MCF 10A (cell line): Measurements from ENCODE around the gene NPTX1. TPM values are rescaled to one million over a fixed set of nuclear protein-coding genes. Genes with fewer than 3 reads are reported as not detected.

Experiments used
- BruUV-seq: library from RNA; stranded (reverse); fragments of 400-500 nt; replicated peaks from 2 replicates; lab custom pipeline; 2021; lab: Mats Ljungman, UMichigan
- CTCF ChIA-PET: fragments of 300-600 bp; sonication (Branson Sonifier 250); formaldehyde crosslinking; extraction: SDS; loops from one replicate; lab custom pipeline; 2021; ENCODE audit warnings: antibody characterized with exemption, inconsistent platforms; lab: Yijun Ruan, JAX
- POLR2A ChIA-PET: fragments of 300-600, 350-650 bp; sonication (Branson Sonifier 250); formaldehyde crosslinking; extraction: SDS; loops from one replicate; lab custom pipeline; 2020; ENCODE audit warnings: antibody characterized with exemption, inconsistent platforms; lab: Yijun Ruan, JAX
- DNase-seq: peaks from one replicate; pipeline ENCODE4 v3.0.0-alpha.2; 2018; ENCODE audit not compliant: unreplicated experiment
- H3K27ac Mint-ChIP-seq: one replicate; pipeline ENCODE4 v1.8.0; 2022; ENCODE audit warnings: mild to moderate bottlenecking, low read depth, mixed read lengths; ENCODE audit not compliant: unreplicated experiment
- H3K27me3 Mint-ChIP-seq: one replicate; pipeline ENCODE4 v1.8.0; 2022; ENCODE audit warnings: mixed read lengths; ENCODE audit not compliant: insufficient read depth, unreplicated experiment
- H3K36me3 Mint-ChIP-seq: one replicate; pipeline ENCODE4 v1.8.0; 2022; ENCODE audit warnings: mild to moderate bottlenecking, moderate library complexity, mixed read lengths; ENCODE audit not compliant: insufficient read depth, unreplicated experiment
- H3K4me1 Mint-ChIP-seq: one replicate; pipeline ENCODE4 v1.8.0; 2022; ENCODE audit warnings: mixed read lengths; ENCODE audit not compliant: insufficient read depth, unreplicated experiment
- H3K4me3 Mint-ChIP-seq: one replicate; pipeline ENCODE4 v1.8.0; 2022; ENCODE audit warnings: mild to moderate bottlenecking, moderate library complexity, mixed read lengths; ENCODE audit not compliant: unreplicated experiment
- H3K9me3 Mint-ChIP-seq: one replicate; pipeline ENCODE4 v1.8.0; 2022; ENCODE audit warnings: mixed read lengths; ENCODE audit not compliant: unreplicated experiment
- intact Hi-C: fragments of 100-400 bp; cut with micrococcal nuclease; formaldehyde crosslinking; loops from 2 replicates; pipeline ENCODE4 v1.14.1; 2022
- total RNA-seq: library from RNA; stranded (reverse); gene quantifications from 2 replicates; pipeline ENCODE4 v1.2.3, GENCODE V29; 2022
- TF ChIP-seq, protein P1 (sequence below): fragments of 200-600 bp; IDR thresholded peaks from one replicate; pipeline ENCODE4 v1.8.0; 2022; ENCODE audit warnings: antibody characterized with exemption, mild to moderate bottlenecking; ENCODE audit not compliant: unreplicated experiment

NPTX1 gene
- total RNA-seq, 1 experiment from 2014 or later, result not detected

DNA sequence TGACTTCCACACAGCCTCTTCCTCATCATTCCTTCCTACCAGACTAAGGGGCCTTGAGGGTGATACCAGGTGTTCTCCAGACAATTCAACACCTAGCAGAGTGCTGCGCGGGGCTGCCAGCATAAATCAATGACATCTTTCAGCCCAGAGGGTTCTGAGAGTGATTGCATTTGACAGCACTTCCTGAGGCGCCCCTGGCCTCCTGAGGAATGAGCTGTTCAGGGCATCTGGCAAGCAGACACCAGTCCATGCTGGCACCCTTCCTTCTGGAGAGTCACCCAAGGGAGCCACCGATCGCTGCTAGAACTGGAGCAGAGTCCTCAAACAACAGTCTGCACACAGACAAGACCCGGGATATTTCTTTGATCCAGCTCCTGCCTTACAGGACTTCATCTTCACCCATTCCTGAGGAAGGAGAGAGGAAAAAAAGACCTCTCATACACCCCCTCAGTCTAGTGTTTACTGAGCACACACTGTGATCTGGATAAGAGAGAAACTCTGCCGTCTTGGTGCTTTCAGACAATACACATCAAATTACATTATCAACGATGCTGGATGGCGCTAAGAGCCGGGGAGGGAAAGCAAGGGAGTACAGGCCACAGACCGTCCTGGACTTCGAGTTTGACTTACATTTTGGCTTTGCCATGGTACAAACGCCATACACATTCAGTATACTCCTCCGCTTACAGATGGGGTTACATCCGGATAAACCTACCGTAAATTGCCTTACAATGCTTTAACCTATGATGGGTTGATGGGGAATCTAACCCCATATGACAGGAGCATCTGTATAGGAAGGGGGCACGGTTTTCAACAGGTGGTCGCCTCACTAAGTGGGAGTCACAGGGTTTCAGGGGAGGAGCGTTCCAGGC lies 23.0 kb downstream of the NPTX1 start:
- DNase-seq, result no peak
- ChIA-PET CTCF (interaction anchor here (0.6 to 1.4 kb wide), 5 partner anchors 10 to 538 kb away, joined by 3 to 6 read pairs (median 3); no protein-coding TSS in a partner anchor), POLR2A (interaction anchor here (0.5 to 2.5 kb wide), 19 partner anchors 10 to 889 kb away, joined by 3 to 19 read pairs (median 4); partner anchors contain the start of genes CEP131 and ENDOV)
- H3K36me3 Mint-ChIP-seq, result no peaks in the 10 kb centered on the region
- no peaks in the 10 kb centered on the region for H3K9me3 Mint-ChIP-seq
- H3K4me1 Mint-ChIP-seq, result peaks cover 9% of the 10 kb centered on the region
- H3K27ac Mint-ChIP-seq, result peak overlapping the region; percentile 99
- intact Hi-C loops, result no loop called here
- H3K27me3 Mint-ChIP-seq, result no peaks in the 10 kb centered on the region
- no TSS peak for BruUV-seq
- H3K4me3 Mint-ChIP-seq, result peak overlapping the region; percentile 92
- TF ChIP-seq, protein P1, sequence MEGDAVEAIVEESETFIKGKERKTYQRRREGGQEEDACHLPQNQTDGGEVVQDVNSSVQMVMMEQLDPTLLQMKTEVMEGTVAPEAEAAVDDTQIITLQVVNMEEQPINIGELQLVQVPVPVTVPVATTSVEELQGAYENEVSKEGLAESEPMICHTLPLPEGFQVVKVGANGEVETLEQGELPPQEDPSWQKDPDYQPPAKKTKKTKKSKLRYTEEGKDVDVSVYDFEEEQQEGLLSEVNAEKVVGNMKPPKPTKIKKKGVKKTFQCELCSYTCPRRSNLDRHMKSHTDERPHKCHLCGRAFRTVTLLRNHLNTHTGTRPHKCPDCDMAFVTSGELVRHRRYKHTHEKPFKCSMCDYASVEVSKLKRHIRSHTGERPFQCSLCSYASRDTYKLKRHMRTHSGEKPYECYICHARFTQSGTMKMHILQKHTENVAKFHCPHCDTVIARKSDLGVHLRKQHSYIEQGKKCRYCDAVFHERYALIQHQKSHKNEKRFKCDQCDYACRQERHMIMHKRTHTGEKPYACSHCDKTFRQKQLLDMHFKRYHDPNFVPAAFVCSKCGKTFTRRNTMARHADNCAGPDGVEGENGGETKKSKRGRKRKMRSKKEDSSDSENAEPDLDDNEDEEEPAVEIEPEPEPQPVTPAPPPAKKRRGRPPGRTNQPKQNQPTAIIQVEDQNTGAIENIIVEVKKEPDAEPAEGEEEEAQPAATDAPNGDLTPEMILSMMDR, result no peak

- CTCF ChIA-PET, result interaction anchor here (1.4 kb wide), 1 partner anchor 25 kb away, joined by 6 read pairs; no protein-coding TSS in a partner anchor
- intact Hi-C loops, result no loop called here
- Mint-ChIP-seq H3K4me3 (no peak overlapping the region), H3K36me3 (no peaks in the 10 kb centered on the region), H3K9me3 (no peaks in the 10 kb centered on the region), H3K4me1 (peaks cover 9% of the 10 kb centered on the region), H3K27ac (no peak overlapping the region), H3K27me3 (no peaks in the 10 kb centered on the region)
- POLR2A ChIA-PET, result interaction anchor here (0.7 kb wide), 1 partner anchor 446 kb away, joined by 3 read pairs; no protein-coding TSS in a partner anchor
- TF ChIP-seq, protein P1, result no peak
- no peak for DNase-seq
- no TSS peak for BruUV-seq
These were observed 24.1 kb downstream of the NPTX1 start for GRCh38 chr17:80452173-80452915.

DNA sequence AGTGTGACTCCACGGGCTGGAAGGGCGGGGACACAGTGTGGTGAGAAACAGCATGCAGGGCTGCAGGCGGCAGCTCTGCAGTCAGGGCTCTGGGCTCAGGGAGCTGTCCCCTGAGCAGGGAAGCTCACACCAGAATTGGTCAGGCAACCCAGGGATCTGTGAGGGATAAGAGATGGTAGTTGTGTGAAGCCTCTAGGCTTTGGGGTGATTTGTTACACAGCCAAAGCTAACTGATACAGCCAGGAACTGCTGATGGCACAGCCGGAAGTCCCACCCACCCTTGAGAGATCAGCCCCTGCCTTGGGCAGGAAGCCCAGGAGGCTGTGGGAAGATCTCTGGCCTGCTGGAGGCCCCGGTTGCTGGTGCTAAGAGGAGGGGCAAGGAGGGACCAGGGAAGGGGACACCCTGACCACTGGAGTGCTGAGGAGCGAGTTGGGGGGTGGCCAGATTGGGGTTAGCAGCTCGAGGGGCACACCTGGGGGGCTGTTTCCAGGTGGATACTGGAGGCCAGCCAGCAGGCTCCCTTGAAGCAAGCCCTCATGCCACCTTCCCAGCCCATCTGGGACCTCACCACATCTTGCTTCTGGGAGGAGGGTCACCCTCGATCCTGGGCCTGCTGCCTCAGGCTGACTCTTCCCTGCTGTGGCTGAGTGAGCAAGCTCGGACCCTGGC lies 25.2 kb downstream of the NPTX1 start:
- ChIA-PET POLR2A (interaction anchor here (0.6 kb wide), 1 partner anchor 538 kb away, joined by 3 read pairs; no protein-coding TSS in a partner anchor), CTCF (interaction anchor here (0.5 kb wide), 1 partner anchor 528 kb away, joined by 4 read pairs; no protein-coding TSS in a partner anchor)
- no TSS peak for BruUV-seq
- Mint-ChIP-seq H3K4me1 (peaks cover 4% of the 10 kb centered on the region), H3K27ac (no peak overlapping the region), H3K4me3 (no peak overlapping the region), H3K27me3 (no peaks in the 10 kb centered on the region), H3K9me3 (no peaks in the 10 kb centered on the region), H3K36me3 (no peaks in the 10 kb centered on the region)
- DNase-seq, result no peak
- intact Hi-C loops, result no loop called here
- TF ChIP-seq, protein P1, result no peak
